Measurements from ENCODE around the gene SAP130. TPM values are rescaled to one million over a fixed set of nuclear protein-coding genes. Genes with fewer than 3 reads are reported as not detected.

The SAP130 gene
- total and polyA plus RNA-seq, 2 of the 8 experiments (the other 6 are each of a cell fraction or from before 2014, with no cell fraction given), result 51.4 to 54.3 TPM

DNA sequence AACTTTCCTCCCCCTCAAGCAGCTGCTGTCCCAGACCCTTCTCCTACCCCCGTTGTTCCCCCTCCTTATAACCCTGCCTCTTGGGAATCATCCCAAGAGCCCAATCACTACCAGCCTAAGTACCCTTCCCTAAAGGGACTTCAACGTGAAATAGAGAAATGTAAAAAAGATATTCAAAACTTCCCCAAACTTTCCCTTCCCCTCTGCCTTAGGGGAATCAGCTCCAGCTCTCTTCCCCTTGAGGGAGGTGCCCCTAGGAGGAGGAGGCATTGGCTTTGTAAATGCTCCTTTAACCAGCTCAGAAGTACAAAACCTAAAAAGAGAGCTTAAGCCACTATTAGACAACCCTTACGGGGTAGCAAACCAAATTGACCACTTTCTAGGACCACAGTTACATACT lies 10.6 kb upstream of the SAP130 start:
- H2BK15ac ChIP-seq (ENCODE audit: low read length), result no peak overlapping the region
- no peaks in the 10 kb centered on the region for H3K36me3 ChIP-seq (ENCODE audit: control insufficient read depth in 2 of 4, insufficient read depth in 4 of 4, low read length in 3 of 4)
- no peak overlapping the region for H4K5ac ChIP-seq (ENCODE audit: insufficient read length, low read depth, low read length)
- no peak overlapping the region for H2BK20ac ChIP-seq (ENCODE audit: low read length)
- no peak overlapping the region for H2AK5ac ChIP-seq (ENCODE audit: low read depth, low read length)
- no peak overlapping the region for H3K4ac ChIP-seq (replicated peaks; ENCODE audit: insufficient read length, low read depth, low read length)
- no peaks in the 10 kb centered on the region for H3K9me3 ChIP-seq (ENCODE audit: insufficient read depth in 2 of 2, low read depth in 1 of 2, low read length in 1 of 2)
- no peak overlapping the region for H3K9ac ChIP-seq (replicated peaks in 1 of 4; ENCODE audit: extremely low read depth in 1 of 4, low read depth in 3 of 4, low read length in 3 of 4)
- H3K18ac ChIP-seq (ENCODE audit: extremely low read depth, low read length), result no peak overlapping the region
- no peak overlapping the region for H3K14ac ChIP-seq (ENCODE audit: insufficient read length)
- no peak for TF ChIP-seq TEAD4 (IDR thresholded peaks at IDR 0.05; ENCODE audit: low read depth, low read length)
- no peak for TF ChIP-seq KDM5A (IDR thresholded peaks at IDR 0.05; ENCODE audit: low read length)
- TF ChIP-seq CHD1 (IDR thresholded peaks at IDR 0.05; ENCODE audit: low read depth, low read length), result no peak
- no peak for TF ChIP-seq NRF1 (IDR thresholded peaks at IDR 0.05; ENCODE audit: low read depth, low read length)
- TF ChIP-seq YY1 (IDR thresholded peaks at IDR 0.05; ENCODE audit: low read depth, low read length), result no peak
- TF ChIP-seq TBP (IDR thresholded peaks at IDR 0.05; ENCODE audit: low read depth, low read length), result no peak
- no peak for TF ChIP-seq SP1 (IDR thresholded peaks at IDR 0.05; ENCODE audit: low read depth, low read length)
- TF ChIP-seq CBX8 (IDR thresholded peaks at IDR 0.05; ENCODE audit: borderline replicate concordance, low read depth, low read length), result no peak
- TF ChIP-seq SAP30 (IDR thresholded peaks at IDR 0.05; ENCODE audit: insufficient read depth, insufficient replicate concordance, low read length), result no peak
- ChIA-PET CTCF (ENCODE audit: partially characterized antibody) (interaction anchor here (0.6 to 2.7 kb wide), 11 partner anchors 10 to 214 kb away, joined by 3 to 12 read pairs (median 5); partner anchors contain the start of gene SAP130), POLR2A (ENCODE audit: partially characterized antibody) (no interaction called here)
- H2BK5ac ChIP-seq (ENCODE audit: low read depth, low read length), result no peak overlapping the region
- H3K27ac ChIP-seq (ENCODE audit: low read depth, low read length), result no peak overlapping the region
- no peak overlapping the region for H4K91ac ChIP-seq (replicated peaks; ENCODE audit: insufficient read length, low read length)
- peak; percentile 13 for FAIRE-seq
- H4K20me1 ChIP-seq (replicated peaks in 1 of 2; ENCODE audit: control insufficient read depth in 1 of 2, insufficient read depth in 2 of 2, low read length in 2 of 2), result no peaks in the 10 kb centered on the region
- peaks cover 0 to 7% (median 5%) of the 10 kb centered on the region in 4 experiments; a peak in 3 of 7 replicates for H3K4me1 ChIP-seq (replicated peaks in 1 of 4; ENCODE audit: control insufficient read depth in 3 of 4, insufficient read depth in 4 of 4, low read length in 3 of 4)
- H2BK12ac ChIP-seq (ENCODE audit: low read depth, low read length), result no peak overlapping the region
- H3K79me2 ChIP-seq (ENCODE audit: control insufficient read depth in 1 of 2, insufficient read depth in 2 of 2, low read length in 2 of 2), result no peaks in the 10 kb centered on the region
- no peak overlapping the region for H3K23ac ChIP-seq (ENCODE audit: insufficient read length)
- no peaks in the 10 kb centered on the region for H3K79me1 ChIP-seq (ENCODE audit: low read depth, low read length)
- WGBS, 2 experiments (ENCODE audit: extremely low coverage in 1 of 2, insufficient coverage in 1 of 2, insufficient read length in 1 of 2, insufficient replicate concordance in 2 of 2, low coverage in 1 of 2, low lambda C conversion rate in 2 of 2, missing lambda C conversion rate in 1 of 2), result 70% methylated on average over 3 of the region's 3 CpGs; no CpG with 5 or more reads in 1 of the 2 experiments
- H3K4me2 ChIP-seq (ENCODE audit: insufficient read depth in 1 of 2, low read depth in 2 of 2, low read length in 2 of 2), result no peak overlapping the region
- no peak overlapping the region for H3K56ac ChIP-seq (replicated peaks; ENCODE audit: insufficient read length, low read depth, low read length)
- H2AFZ ChIP-seq (ENCODE audit: low read length), result no peak overlapping the region; the same call in 1 of the 2 replicates
- no peaks in the 10 kb centered on the region for H3K23me2 ChIP-seq (ENCODE audit: low read depth, low read length)
- no peak overlapping the region for H2BK120ac ChIP-seq (replicated peaks; ENCODE audit: low read depth, low read length)
- DNase-seq (ENCODE audit: low read depth in 1 of 2, low spot score in 2 of 2), result no peak
- no peak overlapping the region for H4K8ac ChIP-seq (ENCODE audit: extremely low read depth, insufficient read depth, low read length)
- H3K4me3 ChIP-seq (ENCODE audit: extremely low read depth in 1 of 4, insufficient read depth in 2 of 4, low read depth in 3 of 4, low read length in 4 of 4), result no peak overlapping the region
- no peaks in the 10 kb centered on the region for H3K27me3 ChIP-seq (replicated peaks in 1 of 4; ENCODE audit: control insufficient read depth in 3 of 4, extremely low read depth in 1 of 4, insufficient read depth in 3 of 4, low read length in 3 of 4)

All from H1 (cell line).